ENCODE measurements around the gene TRAPPC14. TPM values are rescaled to one million over a fixed set of nuclear protein-coding genes. Genes with fewer than 3 reads are reported as not detected.

Gene TRAPPC14
- polyA plus RNA-seq, 4 donors, result 16.7 to 28.0 (median 23.7) TPM

GRCh38 chr7:100126931-100127865 lies 31.3 kb downstream of the TRAPPC14 start, which contains the start of gene MBLAC1:
MBLAC1 (plus strand) TSS chr7:100126967; CDS start chr7:100127396, 429 bp downstream.
- peaks cover 0 to 2% (median 0%) of the 10 kb centered on the region in 3 donors for H3K36me3 ChIP-seq (ENCODE audit: control insufficient read depth in 3 of 3, insufficient read depth in 2 of 3, low read depth in 1 of 3, low read length in 3 of 3)
- FAIRE-seq, result no peak
- peak within 1 kb of the TSS; percentile 60 to 94 (median 81) for H3K4me3 ChIP-seq (ENCODE audit: low read depth in 1 of 3, low read length in 3 of 3)
- no peaks in the 10 kb centered on the region for H3K9me3 ChIP-seq (ENCODE audit: control insufficient read depth in 2 of 2, insufficient read depth in 1 of 2, low read depth in 1 of 2, low read length in 1 of 2)
- 0 to 1% (median 0%) methylated on average over 54 to 85 of the region's 85 CpGs for whole genome bisulfite sequencing, 3 donors
- H3K27ac ChIP-seq (ENCODE audit: low read depth in 1 of 3, low read length in 2 of 3), result peak within 1 kb of the TSS; percentile 94 to 97 (median 95)
- H3K27me3 ChIP-seq (ENCODE audit: control insufficient read depth in 3 of 3, insufficient read depth in 3 of 3, low read length in 3 of 3), result no peaks in the 10 kb centered on the region
- peak; percentile 93 to 97 for DNase-seq
- H3K4me1 ChIP-seq (ENCODE audit: control insufficient read depth in 3 of 3, insufficient read depth in 2 of 3, low read depth in 1 of 3, low read length in 2 of 3), result peaks cover 3 to 30% (median 5%) of the 10 kb centered on the region in 3 donors

DNA sequence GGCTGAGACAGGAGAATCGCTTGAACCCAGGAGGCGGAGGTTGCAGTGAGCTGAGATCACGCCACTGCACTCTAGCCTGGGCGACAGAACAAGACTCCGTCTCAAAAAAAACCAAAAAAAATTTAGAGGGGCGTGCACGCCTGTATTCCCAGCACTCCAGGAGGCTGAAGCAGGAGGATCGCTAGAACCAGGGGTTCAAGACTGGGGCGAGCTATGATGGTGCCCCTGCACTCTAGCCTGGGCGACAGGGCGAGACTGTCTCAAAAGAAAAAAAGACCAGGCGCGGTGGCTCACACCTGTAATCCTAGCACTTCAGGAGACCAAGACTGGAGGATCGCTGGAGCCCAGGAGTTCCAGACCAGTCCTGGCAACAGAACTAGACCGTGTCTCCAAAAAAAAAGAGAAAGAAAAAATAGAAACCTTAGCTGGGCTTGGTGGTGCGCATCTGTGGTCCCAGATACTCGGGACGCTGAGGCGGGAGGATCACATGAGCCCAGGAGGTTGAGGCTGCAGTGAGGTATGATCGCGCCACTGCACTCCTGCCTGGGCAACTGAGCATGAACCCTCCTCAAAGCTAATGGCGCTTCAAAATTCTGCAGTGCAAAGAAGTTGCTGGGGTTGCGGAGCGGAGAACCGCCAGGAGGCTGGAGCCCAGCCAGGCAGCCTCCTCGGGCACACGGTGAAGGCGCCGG lies 32.1 kb downstream of the TRAPPC14 start:
- FAIRE-seq (no peak), DNase-seq (no peak)
- Histone ChIP-seq H3K36me3 (ENCODE audit: control insufficient read depth in 3 of 3, insufficient read depth in 2 of 3, low read depth in 1 of 3, low read length in 3 of 3) (peaks cover 0 to 5% (median 0%) of the 10 kb centered on the region in 3 donors), H3K9me3 (ENCODE audit: control insufficient read depth in 2 of 2, insufficient read depth in 1 of 2, low read depth in 1 of 2, low read length in 1 of 2) (no peaks in the 10 kb centered on the region), H3K27ac (ENCODE audit: low read depth in 1 of 3, low read length in 2 of 3) (peak overlapping the region; percentile 94 to 97 (median 95)), H3K4me1 (ENCODE audit: control insufficient read depth in 3 of 3, insufficient read depth in 2 of 3, low read depth in 1 of 3, low read length in 2 of 3) (peaks cover 3 to 30% (median 5%) of the 10 kb centered on the region in 3 donors), H3K4me3 (ENCODE audit: low read depth in 1 of 3, low read length in 3 of 3) (peak overlapping the region; percentile 60 to 94 (median 81)), H3K27me3 (ENCODE audit: control insufficient read depth in 3 of 3, insufficient read depth in 3 of 3, low read length in 3 of 3) (no peaks in the 10 kb centered on the region)
- 5 to 10% (median 6%) methylated on average over 28 to 29 of the region's 29 CpGs for WGBS, 3 donors

DNA sequence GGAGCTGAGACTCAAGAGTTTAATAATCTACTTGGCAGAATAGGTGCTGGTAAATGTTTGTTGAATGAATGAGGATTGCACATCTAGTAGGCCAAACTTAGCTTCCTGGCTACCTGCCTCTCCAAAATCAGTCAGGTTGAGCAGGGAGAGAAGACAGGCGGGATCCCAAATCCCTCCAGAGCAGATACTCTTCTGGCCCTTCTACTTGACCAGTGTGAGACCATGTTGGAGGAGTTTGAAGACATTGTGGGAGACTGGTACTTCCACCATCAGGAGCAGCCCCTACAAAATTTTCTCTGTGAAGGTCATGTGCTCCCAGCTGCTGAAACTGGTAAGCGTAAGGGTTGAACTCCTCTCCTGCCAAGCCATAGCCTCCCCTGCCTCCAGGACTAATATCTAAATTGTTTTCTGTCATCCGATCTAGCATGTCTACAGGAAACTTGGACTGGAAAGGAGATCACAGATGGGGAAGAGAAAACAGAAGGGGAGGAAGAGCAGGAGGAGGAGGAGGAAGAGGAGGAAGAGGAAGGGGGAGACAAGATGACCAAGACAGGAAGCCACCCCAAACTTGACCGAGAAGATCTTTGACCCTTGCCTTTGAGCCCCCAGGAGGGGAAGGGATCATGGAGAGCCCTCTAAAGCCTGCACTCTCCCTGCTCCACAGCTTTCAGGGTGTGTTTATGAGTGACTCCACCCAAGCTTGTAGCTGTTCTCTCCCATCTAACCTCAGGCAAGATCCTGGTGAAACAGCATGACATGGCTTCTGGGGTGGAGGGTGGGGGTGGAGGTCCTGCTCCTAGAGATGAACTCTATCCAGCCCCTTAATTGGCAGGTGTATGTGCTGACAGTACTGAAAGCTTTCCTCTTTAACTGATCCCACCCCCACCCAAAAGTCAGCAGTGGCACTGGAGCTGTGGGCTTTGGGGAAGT lies 34.0 kb downstream of the TRAPPC14 start:
- DNase-seq, result peak; percentile 39 to 70
- Histone ChIP-seq H3K4me3 (ENCODE audit: low read depth in 1 of 3, low read length in 3 of 3) (no peak overlapping the region), H3K36me3 (ENCODE audit: control insufficient read depth in 3 of 3, insufficient read depth in 2 of 3, low read depth in 1 of 3, low read length in 3 of 3) (peaks cover 0 to 5% (median 0%) of the 10 kb centered on the region in 3 donors), H3K9me3 (ENCODE audit: control insufficient read depth in 2 of 2, insufficient read depth in 1 of 2, low read depth in 1 of 2, low read length in 1 of 2) (no peaks in the 10 kb centered on the region), H3K27me3 (ENCODE audit: control insufficient read depth in 3 of 3, insufficient read depth in 3 of 3, low read length in 3 of 3) (no peaks in the 10 kb centered on the region), H3K27ac (ENCODE audit: low read depth in 1 of 3, low read length in 2 of 3) (peak overlapping the region; percentile 17 to 97 (median 64)), H3K4me1 (ENCODE audit: control insufficient read depth in 3 of 3, insufficient read depth in 2 of 3, low read depth in 1 of 3, low read length in 2 of 3) (peaks cover 5 to 36% (median 6%) of the 10 kb centered on the region in 3 donors)
- WGBS, 3 donors, result 61 to 72% (median 69%) methylated on average over 4 of the region's 4 CpGs
- FAIRE-seq, result no peak

DNA sequence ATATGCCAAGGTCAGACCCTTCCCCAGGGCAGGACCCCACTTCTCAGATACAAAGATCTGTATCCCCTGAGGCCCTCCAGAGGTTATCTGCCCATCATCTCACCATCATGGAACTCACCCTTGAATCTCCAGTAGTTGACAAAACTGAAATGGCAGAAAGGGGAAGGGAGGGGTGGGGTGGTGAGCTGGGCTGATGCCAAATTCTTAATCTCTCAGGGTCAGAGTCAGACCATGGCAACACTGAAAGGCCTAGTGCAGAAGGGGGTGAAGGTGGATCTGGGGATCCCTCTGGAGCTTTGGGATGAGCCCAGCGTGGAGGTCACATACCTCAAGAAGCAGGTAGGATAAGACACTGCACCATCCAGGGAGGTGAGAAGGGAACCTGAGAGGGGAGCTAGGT lies 36.0 kb downstream of the TRAPPC14 start:
- WGBS, 3 donors, result 92 to 100% (median 96%) methylated on average over 1 of the region's 1 CpG
- no peak for DNase-seq

DNA sequence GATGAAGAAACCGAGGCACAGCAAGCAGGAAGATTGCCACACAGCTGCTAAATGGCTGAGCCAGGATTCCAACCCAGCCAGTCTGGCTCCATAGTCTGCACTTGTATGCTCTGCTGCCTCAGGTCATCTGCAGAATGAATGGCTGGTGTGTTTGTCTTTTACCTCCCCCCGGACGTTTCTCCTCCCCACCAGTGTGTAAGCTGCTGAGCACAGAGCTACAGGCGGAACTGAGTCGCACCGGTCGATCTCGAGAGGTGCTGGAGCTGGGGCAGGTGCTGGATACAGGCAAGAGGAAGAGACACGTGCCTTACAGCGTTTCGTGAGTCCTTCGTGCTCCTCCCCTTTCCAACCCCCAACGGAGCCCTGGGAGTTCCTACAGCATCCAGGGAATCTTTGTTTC lies 36.5 kb downstream of the TRAPPC14 start:
- DNase-seq (peak in 1 of 2 donors; percentile 62), FAIRE-seq (no peak)
- no peaks in the 10 kb centered on the region for H3K9me3 ChIP-seq (ENCODE audit: control insufficient read depth in 2 of 2, insufficient read depth in 1 of 2, low read depth in 1 of 2, low read length in 1 of 2)
- WGBS, 3 donors, result 13 to 66% (median 34%) methylated on average over 12 to 13 of the region's 13 CpGs
- H3K4me3 ChIP-seq (ENCODE audit: low read depth in 1 of 3, low read length in 3 of 3), result no peak overlapping the region
- H3K27ac ChIP-seq (ENCODE audit: low read depth in 1 of 3, low read length in 2 of 3), result no peak overlapping the region
- no peaks in the 10 kb centered on the region for H3K27me3 ChIP-seq (ENCODE audit: control insufficient read depth in 3 of 3, insufficient read depth in 3 of 3, low read length in 3 of 3)
- peaks cover 5 to 35% (median 6%) of the 10 kb centered on the region in 3 donors for H3K4me1 ChIP-seq (ENCODE audit: control insufficient read depth in 3 of 3, insufficient read depth in 2 of 3, low read depth in 1 of 3, low read length in 2 of 3)
- peaks cover 0 to 5% (median 0%) of the 10 kb centered on the region in 3 donors for H3K36me3 ChIP-seq (ENCODE audit: control insufficient read depth in 3 of 3, insufficient read depth in 2 of 3, low read depth in 1 of 3, low read length in 3 of 3)

More for the DNA sequence above, 36.0 kb downstream of the TRAPPC14 start:
- Histone ChIP-seq H3K4me3 (ENCODE audit: low read depth in 1 of 3, low read length in 3 of 3) (no peak overlapping the region), H3K27ac (ENCODE audit: low read depth in 1 of 3, low read length in 2 of 3) (no peak overlapping the region), H3K27me3 (ENCODE audit: control insufficient read depth in 3 of 3, insufficient read depth in 3 of 3, low read length in 3 of 3) (no peaks in the 10 kb centered on the region), H3K9me3 (ENCODE audit: control insufficient read depth in 2 of 2, insufficient read depth in 1 of 2, low read depth in 1 of 2, low read length in 1 of 2) (no peaks in the 10 kb centered on the region), H3K36me3 (ENCODE audit: control insufficient read depth in 3 of 3, insufficient read depth in 2 of 3, low read depth in 1 of 3, low read length in 3 of 3) (peaks cover 0 to 5% (median 0%) of the 10 kb centered on the region in 3 donors), H3K4me1 (ENCODE audit: control insufficient read depth in 3 of 3, insufficient read depth in 2 of 3, low read depth in 1 of 3, low read length in 2 of 3) (peaks cover 5 to 35% (median 6%) of the 10 kb centered on the region in 3 donors)
- FAIRE-seq, result no peak

DNA sequence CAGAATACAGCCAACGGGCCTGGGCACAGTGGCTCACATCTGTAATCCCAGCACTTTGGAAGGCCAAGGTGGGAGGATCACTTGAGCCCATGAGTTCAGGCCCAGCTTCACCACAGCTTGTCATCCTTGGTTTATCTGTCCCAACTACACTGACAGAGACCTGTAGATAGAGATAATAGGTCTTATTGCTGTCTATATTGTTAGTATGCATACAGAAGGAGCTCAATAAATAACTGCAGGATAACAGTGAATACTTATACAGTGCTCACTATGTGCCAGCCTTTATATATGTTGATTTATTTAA lies 37.8 kb downstream of the TRAPPC14 start:
- no peaks in the 10 kb centered on the region for H3K9me3 ChIP-seq (ENCODE audit: control insufficient read depth in 2 of 2, insufficient read depth in 1 of 2, low read depth in 1 of 2, low read length in 1 of 2)
- H3K36me3 ChIP-seq (ENCODE audit: control insufficient read depth in 3 of 3, insufficient read depth in 2 of 3, low read depth in 1 of 3, low read length in 3 of 3), result peaks cover 0 to 5% (median 0%) of the 10 kb centered on the region in 3 donors
- no peaks in the 10 kb centered on the region for H3K27me3 ChIP-seq (ENCODE audit: control insufficient read depth in 3 of 3, insufficient read depth in 3 of 3, low read length in 3 of 3)
- FAIRE-seq (no peak), DNase-seq (no peak)
- peak overlapping the region in 2 of 3 donors; percentile 25 to 91 for H3K27ac ChIP-seq (ENCODE audit: low read depth in 1 of 3, low read length in 2 of 3)
- peak overlapping the region in 1 of 3 donors; percentile 68 for H3K4me3 ChIP-seq (ENCODE audit: low read depth in 1 of 3, low read length in 3 of 3)
- peaks cover 5 to 30% (median 6%) of the 10 kb centered on the region in 3 donors for H3K4me1 ChIP-seq (ENCODE audit: control insufficient read depth in 3 of 3, insufficient read depth in 2 of 3, low read depth in 1 of 3, low read length in 2 of 3)
- 33 to 55% (median 44%) methylated on average over 1 of the region's 1 CpG for WGBS, 3 donors

GRCh38 chr7:100119970-100120732 lies 38.4 kb downstream of the TRAPPC14 start:
- Histone ChIP-seq H3K36me3 (ENCODE audit: control insufficient read depth in 3 of 3, insufficient read depth in 2 of 3, low read depth in 1 of 3, low read length in 3 of 3) (peaks cover 0 to 7% (median 0%) of the 10 kb centered on the region in 3 donors), H3K27me3 (ENCODE audit: control insufficient read depth in 3 of 3, insufficient read depth in 3 of 3, low read length in 3 of 3) (no peaks in the 10 kb centered on the region), H3K4me3 (ENCODE audit: low read depth in 1 of 3, low read length in 3 of 3) (peak overlapping the region; percentile 50 to 68 (median 63)), H3K9me3 (ENCODE audit: control insufficient read depth in 2 of 2, insufficient read depth in 1 of 2, low read depth in 1 of 2, low read length in 1 of 2) (no peaks in the 10 kb centered on the region), H3K27ac (ENCODE audit: low read depth in 1 of 3, low read length in 2 of 3) (peak overlapping the region; percentile 59 to 91 (median 65)), H3K4me1 (ENCODE audit: control insufficient read depth in 3 of 3, insufficient read depth in 2 of 3, low read depth in 1 of 3, low read length in 2 of 3) (peaks cover 5 to 24% (median 6%) of the 10 kb centered on the region in 3 donors)
- DNase-seq (peak in 1 of 2 donors; percentile 51), FAIRE-seq (no peak)
- WGBS, 3 donors, result 22 to 42% (median 33%) methylated on average over 19 of the region's 19 CpGs

Measured in small intestine (tissue), 7 donors.